Sigmoid colon (tissue), 4 donors: Measurements from ENCODE around the gene CATSPERE.

ENCODE experiments used
- EP300 ChIP-seq, 4 donors: sonication (generic); formaldehyde crosslinking; IDR thresholded peaks; one replicate each; pipeline ENCODE4 v1.6.1; 2017; ENCODE audit warnings: antibody characterized with exemption in 4 of 4
- POLR2A ChIP-seq, 2 donors: fragments of 450-650 bp; IDR thresholded peaks; one replicate each; pipeline ENCODE4 v1.6.1; 2016; ENCODE audit warnings: antibody characterized with exemption in 2 of 2, mild to moderate bottlenecking in 2 of 2, moderate library complexity in 2 of 2
- POLR2AphosphoS5 ChIP-seq, 4 donors: sonication (generic); formaldehyde crosslinking; IDR thresholded peaks; one replicate each; pipeline ENCODE4 v1.6.1; 2017; ENCODE audit warnings: antibody characterized with exemption in 4 of 4
- TF ChIP-seq, protein P1 (sequence below), 4 experiments: fragments of 450-650 bp in 3 of 4; fragments of 200-600 bp in 1 of 4; IDR thresholded peaks; one replicate each; pipeline ENCODE4 v1.5.1; 2016 to 2019; ENCODE audit warnings: antibody characterized with exemption in 4 of 4, mild to moderate bottlenecking in 3 of 4, moderate library complexity in 2 of 4

DNA sequence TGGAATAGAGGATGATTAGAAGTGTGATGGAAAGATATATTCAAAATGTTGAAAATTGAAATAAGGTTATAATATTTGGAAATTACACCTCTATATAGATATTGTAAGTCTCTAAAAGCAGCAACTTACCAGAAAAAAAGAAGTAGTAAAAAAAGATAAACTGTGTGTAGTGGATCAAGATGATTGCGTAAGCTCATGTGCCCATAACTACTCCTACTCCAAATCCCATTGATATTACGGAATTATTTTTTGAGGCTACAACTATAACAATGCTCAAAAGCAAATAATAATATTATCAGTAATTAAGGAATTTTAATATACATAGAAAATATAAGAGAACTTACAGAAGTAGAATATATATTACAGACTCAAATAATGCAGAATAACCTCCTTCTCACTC is 33.6 kb downstream of the CATSPERE start:
- TF ChIP-seq, protein P1, sequence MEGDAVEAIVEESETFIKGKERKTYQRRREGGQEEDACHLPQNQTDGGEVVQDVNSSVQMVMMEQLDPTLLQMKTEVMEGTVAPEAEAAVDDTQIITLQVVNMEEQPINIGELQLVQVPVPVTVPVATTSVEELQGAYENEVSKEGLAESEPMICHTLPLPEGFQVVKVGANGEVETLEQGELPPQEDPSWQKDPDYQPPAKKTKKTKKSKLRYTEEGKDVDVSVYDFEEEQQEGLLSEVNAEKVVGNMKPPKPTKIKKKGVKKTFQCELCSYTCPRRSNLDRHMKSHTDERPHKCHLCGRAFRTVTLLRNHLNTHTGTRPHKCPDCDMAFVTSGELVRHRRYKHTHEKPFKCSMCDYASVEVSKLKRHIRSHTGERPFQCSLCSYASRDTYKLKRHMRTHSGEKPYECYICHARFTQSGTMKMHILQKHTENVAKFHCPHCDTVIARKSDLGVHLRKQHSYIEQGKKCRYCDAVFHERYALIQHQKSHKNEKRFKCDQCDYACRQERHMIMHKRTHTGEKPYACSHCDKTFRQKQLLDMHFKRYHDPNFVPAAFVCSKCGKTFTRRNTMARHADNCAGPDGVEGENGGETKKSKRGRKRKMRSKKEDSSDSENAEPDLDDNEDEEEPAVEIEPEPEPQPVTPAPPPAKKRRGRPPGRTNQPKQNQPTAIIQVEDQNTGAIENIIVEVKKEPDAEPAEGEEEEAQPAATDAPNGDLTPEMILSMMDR (IDR thresholded peaks at IDR 0.05): no peak
- TF ChIP-seq POLR2A (IDR thresholded peaks at IDR 0.05) (no peak), POLR2AphosphoS5 (IDR thresholded peaks at IDR 0.05) (no peak), EP300 (IDR thresholded peaks at IDR 0.05) (no peak)
